Measurements from ENCODE around the gene LRMDA.

The LRMDA gene

GRCh38 chr10:75685187-75685586 is 253.8 kb downstream of the LRMDA start:
- Histone ChIP-seq H3K9ac (ENCODE audit: low read depth, low read length) (no peak overlapping the region), H3K4me2 (ENCODE audit: insufficient read depth, low read length) (no peak overlapping the region), H3K27ac (ENCODE audit: low read length) (no peak overlapping the region), H3K4me1 (ENCODE audit: insufficient read depth, low read length) (no peaks in the 10 kb centered on the region), H3K4me3 (ENCODE audit: low read depth in 1 of 2, low read length in 2 of 2) (no peak overlapping the region), H4K20me1 (ENCODE audit: insufficient read depth, low read length) (no peaks in the 10 kb centered on the region), H2AFZ (ENCODE audit: low read depth, low read length) (no peak overlapping the region), H3K27me3 (ENCODE audit: insufficient read depth, low read length, poor library complexity) (peaks cover 12% of the 10 kb centered on the region), H3K79me2 (ENCODE audit: insufficient read depth, low read length) (no peaks in the 10 kb centered on the region), H3K9me3 (ENCODE audit: insufficient read depth, low read length, severe bottlenecking) (no peaks in the 10 kb centered on the region), H3K36me3 (ENCODE audit: insufficient read depth, low read length) (no peaks in the 10 kb centered on the region)
- ATAC-seq (ENCODE audit: insufficient read depth, low read depth): no peak
- no peak for DNase-seq
- TF ChIP-seq CTCF (IDR thresholded peaks at IDR 0.05; ENCODE audit: borderline replicate concordance, extremely low read depth, low read length, poor library complexity, severe bottlenecking) (no peak), EZH2 (IDR thresholded peaks at IDR 0.05; ENCODE audit: borderline replicate concordance, low read depth, low read length, severe bottlenecking) (no peak)

GRCh38 chr10:75688506-75689300 is 257.3 kb downstream of the LRMDA start:
- Histone ChIP-seq H3K36me3 (ENCODE audit: insufficient read depth, low read length) (no peaks in the 10 kb centered on the region), H3K27ac (ENCODE audit: low read length) (no peak overlapping the region), H3K79me2 (ENCODE audit: insufficient read depth, low read length) (no peaks in the 10 kb centered on the region), H4K20me1 (ENCODE audit: insufficient read depth, low read length) (no peaks in the 10 kb centered on the region), H3K9me3 (ENCODE audit: insufficient read depth, low read length, severe bottlenecking) (no peaks in the 10 kb centered on the region), H3K27me3 (ENCODE audit: insufficient read depth, low read length, poor library complexity) (no peaks in the 10 kb centered on the region), H3K9ac (ENCODE audit: low read depth, low read length) (no peak overlapping the region), H2AFZ (ENCODE audit: low read depth, low read length) (no peak overlapping the region), H3K4me3 (ENCODE audit: low read depth in 1 of 2, low read length in 2 of 2) (no peak overlapping the region), H3K4me1 (ENCODE audit: insufficient read depth, low read length) (no peaks in the 10 kb centered on the region), H3K4me2 (ENCODE audit: insufficient read depth, low read length) (no peak overlapping the region)
- TF ChIP-seq CTCF (IDR thresholded peaks at IDR 0.05; ENCODE audit: borderline replicate concordance, extremely low read depth, low read length, poor library complexity, severe bottlenecking): no peak
- TF ChIP-seq EZH2 (IDR thresholded peaks at IDR 0.05; ENCODE audit: borderline replicate concordance, low read depth, low read length, severe bottlenecking): no peak
- ATAC-seq (ENCODE audit: insufficient read depth, low read depth): no peak
- DNase-seq: no peak

GRCh38 chr10:75693489-75693888 is 262.1 kb downstream of the LRMDA start:
- no peaks in the 10 kb centered on the region for H3K79me2 ChIP-seq (ENCODE audit: insufficient read depth, low read length)
- H3K27ac ChIP-seq (ENCODE audit: low read length): no peak overlapping the region
- no peak overlapping the region for H3K4me3 ChIP-seq (ENCODE audit: low read depth in 1 of 2, low read length in 2 of 2)
- H3K4me1 ChIP-seq (ENCODE audit: insufficient read depth, low read length): no peaks in the 10 kb centered on the region
- ATAC-seq (ENCODE audit: insufficient read depth, low read depth) (no peak), DNase-seq (no peak)
- no peak overlapping the region for H3K9ac ChIP-seq (ENCODE audit: low read depth, low read length)
- no peaks in the 10 kb centered on the region for H3K36me3 ChIP-seq (ENCODE audit: insufficient read depth, low read length)
- no peaks in the 10 kb centered on the region for H4K20me1 ChIP-seq (ENCODE audit: insufficient read depth, low read length)
- no peak for TF ChIP-seq EZH2 (IDR thresholded peaks at IDR 0.05; ENCODE audit: borderline replicate concordance, low read depth, low read length, severe bottlenecking)
- TF ChIP-seq CTCF (IDR thresholded peaks at IDR 0.05; ENCODE audit: borderline replicate concordance, extremely low read depth, low read length, poor library complexity, severe bottlenecking): no peak
- H3K4me2 ChIP-seq (ENCODE audit: insufficient read depth, low read length): no peak overlapping the region
- H3K9me3 ChIP-seq (ENCODE audit: insufficient read depth, low read length, severe bottlenecking): no peaks in the 10 kb centered on the region
- H3K27me3 ChIP-seq (ENCODE audit: insufficient read depth, low read length, poor library complexity): peaks cover 3% of the 10 kb centered on the region
- no peak overlapping the region for H2AFZ ChIP-seq (ENCODE audit: low read depth, low read length)

Measured in DND-41 (cell line).